HG03060 (cell line): Measurements from ENCODE around the gene MFF.
A peak's percentile ranks its signal among the peaks of the same experiment; 100 is the strongest.

ENCODE experiments used
- ATAC-seq: cut with Tn5 transposase; IDR thresholded peaks from one replicate; pipeline ENCODE4 v1.9.1; 2021; ENCODE audit warnings: low read depth, moderate number of reproducible peaks; ENCODE audit not compliant: unreplicated experiment

MFF gene, protein sequence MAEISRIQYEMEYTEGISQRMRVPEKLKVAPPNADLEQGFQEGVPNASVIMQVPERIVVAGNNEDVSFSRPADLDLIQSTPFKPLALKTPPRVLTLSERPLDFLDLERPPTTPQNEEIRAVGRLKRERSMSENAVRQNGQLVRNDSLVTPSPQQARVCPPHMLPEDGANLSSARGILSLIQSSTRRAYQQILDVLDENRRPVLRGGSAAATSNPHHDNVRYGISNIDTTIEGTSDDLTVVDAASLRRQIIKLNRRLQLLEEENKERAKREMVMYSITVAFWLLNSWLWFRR

DNA sequence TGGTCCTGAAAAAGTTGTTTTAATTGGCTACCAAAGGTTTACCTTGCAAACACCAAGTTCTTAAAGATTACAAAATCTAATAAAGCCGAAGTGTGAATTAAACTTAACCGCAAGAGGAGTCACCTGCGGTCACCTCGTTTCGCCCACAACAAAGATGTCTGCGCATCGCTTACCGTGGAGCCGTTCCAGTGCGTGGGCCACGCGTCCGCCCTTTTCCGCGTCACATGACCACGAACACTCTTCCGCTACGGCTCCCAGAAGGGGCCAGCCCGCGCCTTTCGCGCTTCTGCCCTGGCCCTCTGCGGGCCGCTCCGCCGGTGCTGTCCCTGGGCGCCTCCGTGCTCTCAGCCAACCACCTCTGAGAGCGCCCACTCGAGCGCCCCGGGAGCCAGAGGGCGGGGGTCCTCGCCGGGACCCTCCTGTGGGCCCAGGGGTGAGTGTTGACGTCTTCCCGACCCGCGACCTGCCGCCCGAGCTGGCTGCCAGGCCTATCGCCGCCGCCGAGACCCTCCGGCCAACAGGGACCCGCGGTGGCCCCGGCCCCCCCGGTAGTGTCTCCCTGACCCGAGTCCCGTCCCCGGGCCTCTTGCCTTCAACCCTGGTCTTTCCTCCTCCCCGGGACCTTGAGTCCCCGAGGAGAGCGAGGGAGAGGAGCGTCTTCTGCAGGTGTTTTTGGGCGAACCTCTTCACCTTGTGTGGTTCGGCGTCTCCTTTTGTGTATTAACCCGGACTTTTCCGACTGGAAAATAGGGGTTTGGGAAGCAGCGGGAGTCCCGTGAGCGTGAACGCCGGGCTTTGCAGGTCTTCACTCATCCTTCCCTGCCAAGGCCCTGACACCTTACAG, at the start of gene MFF:
Gene MFF, plus strand, starts transcription at position 257 of the 844 bp plus-strand sequence. CDS start 5,415 bp downstream, outside the sequence.
- peak; percentile 96 for ATAC-seq

DNA sequence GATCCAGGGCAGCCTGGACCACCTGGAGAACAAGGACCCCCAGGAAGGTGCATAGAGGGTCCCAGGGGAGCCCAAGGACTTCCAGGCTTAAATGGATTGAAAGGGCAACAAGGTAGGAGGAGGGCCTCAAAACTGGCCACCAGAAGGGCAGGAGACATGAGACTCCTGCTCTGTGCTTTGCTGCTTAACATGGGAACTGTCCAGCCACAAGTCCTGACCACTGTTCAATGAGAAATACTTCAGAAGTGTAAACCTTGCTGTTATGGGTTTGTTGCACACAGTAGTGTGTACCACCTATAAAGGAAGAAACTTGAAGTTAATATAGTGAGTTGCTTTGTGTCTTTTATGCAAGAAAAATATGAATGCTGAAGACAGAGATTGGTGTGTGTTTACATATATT, 44.2 kb upstream of the MFF start:
- ATAC-seq = no peak

DNA sequence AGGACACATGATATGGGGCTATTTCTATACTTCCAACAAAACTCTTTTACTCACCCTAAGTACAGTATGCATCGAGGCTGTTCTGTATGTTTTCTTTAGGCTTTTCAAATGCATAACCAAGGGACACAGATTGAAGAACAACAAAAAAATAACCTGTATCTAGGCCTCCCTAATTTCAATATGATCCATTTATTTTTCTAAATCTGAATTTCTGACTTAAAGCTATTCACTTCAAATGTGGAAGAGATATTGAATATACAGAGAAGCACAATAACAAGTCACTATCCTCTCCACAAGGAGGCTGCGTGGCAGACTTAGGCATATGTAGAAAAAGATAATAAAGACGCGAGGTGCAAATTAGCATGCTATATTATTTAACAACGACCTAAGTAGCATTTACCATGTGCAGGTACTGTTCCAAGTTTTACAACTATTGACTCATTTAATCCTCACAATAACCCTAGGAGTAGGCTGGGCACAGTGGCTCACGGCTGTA, 39.3 kb upstream of the MFF start:
- no peak for ATAC-seq

DNA sequence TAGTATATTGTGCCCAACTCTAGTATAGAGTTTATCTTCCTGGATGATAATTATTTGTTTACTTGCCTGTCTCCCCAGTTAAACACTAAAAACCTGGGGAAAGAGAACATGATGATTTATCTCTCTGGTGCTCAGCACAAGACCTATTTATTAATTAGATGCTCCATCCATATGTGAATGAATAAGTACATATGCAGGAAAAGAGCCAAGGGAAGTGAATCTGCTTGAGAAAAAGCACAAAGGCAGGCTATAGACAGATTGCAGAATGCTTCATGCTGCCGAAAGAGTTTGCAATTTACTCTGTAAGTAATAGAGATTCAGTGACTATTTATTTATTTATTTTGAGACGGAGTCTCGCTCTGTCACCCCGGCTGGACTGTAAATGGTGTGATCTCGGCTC, 37.3 kb upstream of the MFF start:
- no peak for ATAC-seq

DNA sequence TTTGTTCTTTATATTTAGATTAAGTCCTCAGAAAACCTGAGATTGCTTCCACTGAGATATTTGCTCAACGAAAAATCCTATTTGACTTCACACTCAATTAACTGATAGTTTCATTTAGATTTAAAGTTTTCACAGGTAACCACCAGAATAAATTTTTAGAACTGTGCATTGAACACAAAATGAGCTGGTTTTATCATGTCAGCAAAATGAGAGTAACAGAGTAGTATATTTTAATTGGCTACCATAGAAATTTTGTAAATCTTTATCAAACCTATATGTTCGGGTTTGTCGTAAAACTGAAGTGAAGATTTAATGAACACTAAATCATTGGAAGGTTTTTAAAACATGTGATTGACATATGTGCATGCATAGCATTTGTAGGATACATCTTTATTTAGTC, 32.7 kb upstream of the MFF start:
- ATAC-seq = no peak

DNA sequence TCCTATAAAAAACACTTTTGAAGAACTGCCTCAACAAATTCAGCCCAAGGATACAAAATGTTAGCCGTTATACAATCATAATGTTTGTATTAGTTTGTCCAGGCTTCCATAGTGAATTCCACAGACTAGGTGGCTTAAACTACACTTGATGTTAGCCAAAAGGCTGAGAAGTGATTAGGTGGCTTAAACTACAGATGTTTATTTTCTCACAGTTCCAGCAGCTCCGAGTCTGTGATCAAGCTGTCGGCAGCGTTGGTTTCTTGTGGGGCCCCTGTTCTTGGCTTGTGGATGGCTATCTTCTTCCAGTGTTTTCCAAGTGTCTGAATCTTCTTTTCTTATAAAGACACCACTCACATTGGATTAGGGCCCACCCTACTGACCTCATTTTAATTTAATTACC, 31.5 kb upstream of the MFF start:
- ATAC-seq = no peak

DNA sequence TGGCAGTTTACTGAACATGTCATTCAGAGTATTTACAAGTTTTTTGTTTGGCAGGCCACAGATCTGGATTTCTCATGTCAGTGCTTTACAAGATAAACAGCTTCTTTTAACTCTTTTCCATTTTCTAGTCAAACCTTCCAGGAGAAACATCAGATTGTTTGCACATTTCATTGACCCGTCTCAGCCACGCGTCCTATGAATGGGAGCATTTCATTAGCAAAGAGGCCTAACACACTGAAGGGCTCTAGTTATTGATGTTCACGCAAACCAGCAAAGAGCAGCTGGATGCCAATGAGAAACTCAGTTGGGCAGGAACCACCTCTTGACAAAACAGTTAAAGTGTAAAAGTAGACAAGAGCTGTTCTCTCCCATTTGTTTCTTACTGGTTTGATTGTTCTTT, 29.2 kb upstream of the MFF start:
- no peak for ATAC-seq

DNA sequence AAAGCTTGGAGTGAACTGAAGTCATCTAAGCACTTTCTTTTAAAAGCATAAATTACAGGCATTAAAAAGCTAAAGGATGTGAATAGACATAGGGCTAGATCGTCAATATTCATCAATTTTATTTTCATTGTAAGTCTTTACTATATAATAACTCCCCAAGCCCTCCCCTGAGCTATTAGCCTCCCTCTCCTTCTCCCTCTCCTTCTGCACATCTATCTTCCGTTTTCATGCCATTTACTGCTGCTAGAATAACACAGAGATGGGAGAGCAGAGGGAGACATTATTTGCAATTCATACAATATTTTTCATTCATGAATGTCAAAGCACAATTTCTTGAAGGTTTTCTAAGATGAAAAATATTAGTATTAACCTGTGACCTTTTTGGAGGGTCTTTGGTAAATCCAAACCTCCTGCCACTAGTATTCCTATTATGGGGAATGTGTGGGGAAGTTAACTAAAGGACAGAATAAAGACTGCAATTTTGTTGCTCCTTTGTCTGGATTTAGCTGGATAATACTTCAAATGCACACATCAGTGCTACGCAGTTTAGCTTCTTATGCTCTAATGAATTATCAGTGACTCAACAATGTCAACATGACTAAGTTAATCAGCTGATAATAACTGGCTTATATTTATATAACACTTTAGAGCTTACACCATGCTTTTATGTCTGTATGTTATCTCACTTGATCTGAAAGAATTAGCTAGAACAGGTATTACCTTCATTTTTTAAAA, 28.2 kb upstream of the MFF start:
- no peak for ATAC-seq

DNA sequence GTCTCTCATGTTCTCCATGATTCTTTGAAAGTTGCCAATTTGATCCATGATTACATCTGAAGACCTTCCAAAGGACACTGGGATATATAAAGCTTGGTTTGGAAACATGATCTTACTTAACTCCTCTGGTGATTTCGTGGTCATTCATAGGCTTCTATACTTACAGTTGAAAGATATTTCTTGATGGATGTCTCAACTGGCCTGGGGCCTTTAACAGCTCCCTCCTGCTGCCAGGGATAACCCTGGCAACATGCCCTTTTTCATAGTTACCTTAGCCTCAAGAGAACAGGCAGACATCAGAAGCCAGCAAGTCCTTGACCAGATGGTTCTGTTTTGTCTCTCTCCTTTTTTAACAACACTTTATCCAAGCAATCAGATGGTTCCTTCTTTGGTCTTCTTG, 23.5 kb upstream of the MFF start:
- no peak for ATAC-seq

DNA sequence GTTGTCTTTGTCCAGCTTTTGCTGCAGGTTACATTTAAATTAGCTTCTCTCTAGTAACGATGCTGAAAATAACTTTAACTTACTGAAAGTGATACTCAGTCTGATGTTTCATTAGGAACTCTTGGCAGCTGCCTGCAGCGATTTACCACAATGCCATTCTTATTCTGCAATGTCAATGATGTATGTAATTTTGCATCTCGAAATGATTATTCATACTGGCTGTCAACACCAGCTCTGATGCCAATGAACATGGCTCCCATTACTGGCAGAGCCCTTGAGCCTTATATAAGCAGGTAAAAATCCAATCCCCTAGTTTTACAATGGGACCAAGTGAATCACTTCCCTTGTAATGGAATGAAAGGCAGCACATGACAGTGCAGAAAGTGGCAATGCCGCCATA, 16.3 kb upstream of the MFF start:
- peak; percentile 90 for ATAC-seq

DNA sequence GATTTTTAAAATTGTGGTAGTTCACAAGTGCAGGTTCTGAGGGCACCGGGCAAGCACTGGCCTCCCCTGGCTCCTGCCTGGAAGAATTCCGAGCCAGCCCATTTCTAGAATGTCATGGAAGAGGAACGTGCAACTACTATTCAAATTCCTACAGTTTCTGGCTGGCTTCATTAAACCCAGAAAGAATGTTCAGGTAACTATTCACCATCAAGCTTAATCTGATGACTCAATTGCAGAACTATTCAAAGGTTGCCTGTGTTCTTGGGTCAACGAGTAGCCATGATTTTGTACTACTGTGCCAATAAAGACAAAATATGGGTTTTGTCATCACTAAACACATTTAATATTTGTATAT, 14.3 kb upstream of the MFF start:
- ATAC-seq = no peak

DNA sequence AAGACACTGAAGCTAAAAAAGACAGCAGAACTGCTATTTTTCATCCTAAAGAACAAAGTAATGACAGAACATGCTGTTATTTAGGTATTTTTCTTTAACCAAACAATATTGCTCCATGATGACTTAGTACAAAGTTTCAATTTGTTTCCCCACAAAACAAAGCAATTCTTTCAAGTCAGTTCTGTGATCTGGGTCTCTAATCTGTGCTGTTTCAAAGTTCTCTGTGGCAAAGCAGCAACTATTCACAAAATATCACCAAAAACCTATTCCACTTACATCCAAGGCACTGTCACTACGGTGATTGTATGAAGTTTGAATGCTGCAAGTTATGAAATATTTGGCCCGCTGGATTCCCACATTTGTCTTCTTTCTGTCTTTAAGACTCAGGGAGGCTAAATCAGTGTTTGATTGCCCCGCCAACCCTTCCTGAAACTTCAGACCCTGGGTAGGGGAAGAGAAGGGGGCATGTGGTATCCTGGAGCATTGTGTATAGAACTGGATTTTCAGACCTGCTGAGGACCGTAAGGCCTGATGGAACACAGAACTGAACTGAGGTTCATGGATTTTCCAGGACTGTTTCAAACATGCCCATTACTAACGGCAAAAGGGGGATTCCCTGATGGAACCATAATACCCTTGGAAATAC, 13.1 kb upstream of the MFF start:
- no peak for ATAC-seq

DNA sequence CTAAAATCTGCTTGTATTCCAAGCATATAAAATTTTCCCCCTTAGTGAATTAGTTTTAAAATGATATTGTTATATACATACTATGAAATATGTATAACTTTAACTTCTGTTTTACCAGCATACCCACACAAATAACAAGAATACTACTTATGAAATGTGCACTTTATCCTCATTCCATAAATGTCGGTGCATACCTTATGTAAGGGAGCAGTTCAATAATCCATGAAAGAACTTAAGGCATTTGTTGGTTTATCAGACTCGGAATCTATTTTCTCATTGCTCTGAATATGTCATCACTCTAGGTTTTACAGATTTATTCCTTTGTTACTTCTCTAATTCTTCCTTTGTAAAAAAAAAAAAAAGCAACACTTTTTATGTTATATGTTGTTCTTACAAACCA, 12.5 kb upstream of the MFF start:
- no peak for ATAC-seq

DNA sequence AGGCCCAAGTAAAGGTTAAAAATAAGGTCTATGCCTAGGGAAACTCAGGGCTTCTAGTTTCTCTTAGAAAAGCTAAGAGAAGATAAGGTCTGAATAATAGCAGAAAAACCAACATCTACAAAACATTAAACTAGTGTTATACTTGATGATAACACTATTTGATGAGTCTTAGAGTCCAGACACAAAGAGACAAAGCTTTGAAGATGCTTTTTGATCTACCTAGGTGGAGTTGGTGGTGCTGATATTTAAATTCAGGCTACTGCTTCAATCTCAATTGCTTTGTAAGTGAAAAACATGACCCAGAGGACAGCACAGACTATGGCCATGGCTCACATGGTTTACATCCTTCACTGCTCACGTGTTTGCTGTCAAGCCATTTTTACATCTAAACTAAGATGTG, 11.7 kb upstream of the MFF start:
- no peak for ATAC-seq

DNA sequence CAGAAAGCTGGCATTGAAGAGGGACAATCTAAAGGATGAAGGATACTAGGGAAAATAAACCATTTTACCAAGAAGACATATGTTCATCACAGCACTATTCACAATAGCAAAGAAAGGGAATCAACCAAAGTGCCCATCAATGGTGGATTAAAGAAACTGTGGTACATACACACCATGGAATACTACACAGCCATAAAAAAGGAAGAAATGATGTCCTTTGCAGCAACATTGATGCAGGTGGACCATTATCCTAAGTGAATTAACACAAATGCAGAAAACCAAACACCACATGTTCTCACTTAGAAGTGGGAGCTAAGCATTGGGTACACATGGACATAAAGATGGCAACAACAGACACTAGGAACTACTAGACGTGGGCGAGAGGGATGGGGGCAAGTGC, 7.2 kb upstream of the MFF start:
- ATAC-seq = no peak

DNA sequence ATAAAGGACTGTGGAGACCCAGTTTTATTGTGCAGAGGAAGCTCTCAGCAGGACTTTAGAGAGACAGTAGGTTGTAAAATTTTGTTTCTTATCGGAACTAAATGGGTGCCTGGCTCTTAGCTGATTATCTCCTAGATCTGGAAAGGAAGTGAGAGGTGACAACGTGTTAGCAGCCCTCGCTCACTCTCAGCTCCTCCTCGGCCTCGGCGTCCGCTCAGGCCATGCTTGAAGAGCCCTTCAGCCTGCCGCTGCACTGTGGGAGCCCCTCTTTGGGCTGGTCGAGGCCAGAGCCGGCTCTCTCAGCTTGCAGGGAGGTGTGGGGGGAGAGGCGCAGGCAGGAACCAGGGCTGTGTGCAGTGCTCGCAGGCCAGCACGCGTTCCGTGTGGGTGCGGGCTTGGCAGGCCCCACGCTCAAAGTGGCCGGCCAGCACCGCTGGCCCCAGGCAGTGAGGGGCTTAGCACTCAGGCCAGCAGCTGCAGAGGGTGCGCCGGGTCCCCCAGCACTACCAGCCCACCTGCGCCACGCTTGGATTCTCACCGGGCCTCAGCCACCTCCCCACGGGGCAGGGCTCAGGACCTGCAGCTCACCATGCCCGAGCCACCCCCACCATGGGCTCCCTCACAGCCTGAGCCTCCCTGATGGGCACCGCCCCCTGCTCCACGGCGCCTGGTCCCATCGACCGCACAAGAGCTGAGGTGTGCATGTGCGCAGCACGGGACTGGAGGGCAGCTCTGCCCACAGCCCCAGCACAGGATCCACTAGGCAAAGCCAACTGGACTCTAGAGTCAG, 4.6 kb upstream of the MFF start:
- ATAC-seq = no peak

DNA sequence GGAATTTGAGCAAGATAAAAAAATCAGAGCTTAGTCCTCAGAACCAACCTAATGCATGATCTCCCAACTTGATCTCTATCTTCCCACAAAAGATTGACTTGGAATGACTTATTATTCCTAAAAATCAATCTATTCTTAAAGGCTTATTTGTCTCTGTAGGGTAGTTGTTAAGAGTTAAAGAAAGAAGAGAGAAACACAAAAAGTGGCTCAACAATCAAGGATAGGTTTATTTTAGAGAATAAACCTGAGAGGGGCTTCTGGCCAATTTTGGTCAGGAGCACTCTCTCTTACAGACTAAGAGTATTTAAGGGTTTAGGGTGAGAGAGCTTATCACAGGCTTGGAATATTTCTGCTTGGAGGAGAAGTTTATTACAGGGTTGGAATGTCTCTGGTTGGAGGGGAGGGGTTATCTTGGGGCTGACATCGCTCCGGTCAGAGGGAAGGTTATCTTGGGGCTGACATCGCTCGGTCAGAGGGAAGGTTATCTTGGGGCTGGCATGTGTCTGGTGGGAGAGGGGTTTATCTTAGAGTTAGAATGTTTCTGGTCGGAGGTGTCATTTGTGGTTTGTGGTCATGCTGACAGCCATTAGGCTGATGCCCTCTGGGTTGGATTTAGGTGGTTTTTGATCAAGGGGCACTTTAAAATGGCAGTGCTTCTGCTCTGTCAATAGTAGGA, 2.4 kb upstream of the MFF start:
- no peak for ATAC-seq

DNA sequence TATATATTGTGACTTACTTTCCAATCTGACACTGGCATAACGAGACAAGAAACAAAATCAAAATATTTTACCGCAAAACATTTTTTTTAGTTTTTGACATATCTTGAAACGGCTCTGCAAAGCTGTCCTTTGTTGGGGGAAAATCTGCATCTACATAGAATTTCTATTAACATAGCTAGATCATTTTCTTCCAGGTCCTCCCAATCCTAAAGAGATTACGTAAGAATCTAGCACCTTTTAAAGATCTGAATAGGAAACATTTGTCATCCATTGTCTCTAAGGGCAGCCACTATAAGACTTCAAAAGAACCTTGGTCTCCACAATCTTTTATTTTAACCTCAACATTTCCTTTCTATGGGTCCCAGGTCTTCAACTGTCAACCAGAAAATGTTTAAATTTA, 1.2 kb upstream of the MFF start:
- ATAC-seq = no peak

DNA sequence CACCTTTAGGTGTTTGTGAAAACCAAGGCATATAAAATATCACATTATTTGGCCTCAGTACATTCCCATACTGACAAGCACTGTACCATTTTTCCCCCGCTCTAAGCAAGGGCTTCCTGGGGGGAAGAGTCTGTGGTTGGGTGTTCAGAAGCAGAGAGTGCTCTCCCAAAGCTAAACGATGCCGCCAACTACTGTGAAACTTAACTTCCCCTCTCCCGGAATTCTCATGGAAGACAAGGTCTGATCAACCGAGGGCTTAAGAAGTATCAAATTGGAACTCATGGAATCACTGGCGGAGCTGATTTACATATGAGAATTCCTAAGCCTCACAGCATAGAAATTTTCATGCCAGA, 433 bp upstream of the MFF start:
- ATAC-seq = peak; percentile 2

DNA sequence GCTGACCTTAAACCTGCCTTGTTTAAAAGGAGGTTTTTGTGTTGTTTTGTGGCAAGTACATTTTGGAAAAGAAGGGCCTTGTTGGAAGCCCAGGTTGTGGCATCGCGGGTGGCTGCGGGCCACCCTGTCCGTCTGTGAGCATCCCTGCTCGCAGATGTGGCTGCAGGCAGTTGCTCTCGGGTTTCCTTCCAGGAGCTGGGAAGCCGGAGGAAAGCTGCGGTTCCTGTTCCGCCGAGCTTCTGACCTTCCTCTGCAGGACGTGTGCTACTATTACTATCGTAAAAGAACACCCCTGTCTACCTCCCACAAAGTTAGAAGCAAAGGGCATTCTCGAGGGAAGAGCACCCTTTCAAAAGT, 766 bp downstream of the MFF start:
- no peak for ATAC-seq
